ENCODE measurements around the gene HARBI1.

DNA sequence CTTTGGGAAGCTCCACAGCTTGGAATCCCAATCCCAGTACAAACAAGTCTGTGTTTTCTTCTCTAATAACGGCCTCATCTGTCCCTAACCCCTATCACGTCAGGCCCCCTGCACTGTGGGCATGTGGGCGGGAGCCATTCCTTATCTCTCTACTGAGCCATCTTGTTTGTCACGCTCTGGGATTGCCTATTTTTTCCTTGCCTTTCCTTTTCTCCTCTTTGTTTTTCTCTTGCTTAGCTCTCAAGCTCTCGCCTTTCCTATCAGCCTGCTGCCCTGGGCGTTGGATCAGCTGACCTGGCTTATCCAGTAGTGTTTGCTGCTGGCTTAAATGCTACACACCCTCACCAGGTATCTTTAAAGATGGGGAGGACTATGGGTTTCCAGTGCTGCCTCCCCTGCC, 47.6 kb upstream of the HARBI1 start:
- TF ChIP-seq, protein P1, sequence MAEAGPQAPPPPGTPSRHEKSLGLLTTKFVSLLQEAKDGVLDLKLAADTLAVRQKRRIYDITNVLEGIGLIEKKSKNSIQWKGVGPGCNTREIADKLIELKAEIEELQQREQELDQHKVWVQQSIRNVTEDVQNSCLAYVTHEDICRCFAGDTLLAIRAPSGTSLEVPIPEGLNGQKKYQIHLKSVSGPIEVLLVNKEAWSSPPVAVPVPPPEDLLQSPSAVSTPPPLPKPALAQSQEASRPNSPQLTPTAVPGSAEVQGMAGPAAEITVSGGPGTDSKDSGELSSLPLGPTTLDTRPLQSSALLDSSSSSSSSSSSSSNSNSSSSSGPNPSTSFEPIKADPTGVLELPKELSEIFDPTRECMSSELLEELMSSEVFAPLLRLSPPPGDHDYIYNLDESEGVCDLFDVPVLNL (CRISPR knock-in tag; IDR thresholded peaks at IDR 0.05; ENCODE audit: borderline replicate concordance, low read depth): no peak
- TF ChIP-seq, protein P2, sequence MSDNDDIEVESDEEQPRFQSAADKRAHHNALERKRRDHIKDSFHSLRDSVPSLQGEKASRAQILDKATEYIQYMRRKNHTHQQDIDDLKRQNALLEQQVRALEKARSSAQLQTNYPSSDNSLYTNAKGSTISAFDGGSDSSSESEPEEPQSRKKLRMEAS (CRISPR knock-in tag; IDR thresholded peaks at IDR 0.05): no peak
- TF ChIP-seq, protein P3, sequence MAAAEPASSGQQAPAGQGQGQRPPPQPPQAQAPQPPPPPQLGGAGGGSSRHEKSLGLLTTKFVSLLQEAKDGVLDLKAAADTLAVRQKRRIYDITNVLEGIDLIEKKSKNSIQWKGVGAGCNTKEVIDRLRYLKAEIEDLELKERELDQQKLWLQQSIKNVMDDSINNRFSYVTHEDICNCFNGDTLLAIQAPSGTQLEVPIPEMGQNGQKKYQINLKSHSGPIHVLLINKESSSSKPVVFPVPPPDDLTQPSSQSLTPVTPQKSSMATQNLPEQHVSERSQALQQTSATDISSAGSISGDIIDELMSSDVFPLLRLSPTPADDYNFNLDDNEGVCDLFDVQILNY (CRISPR knock-in tag; IDR thresholded peaks at IDR 0.05): no peak
- TF ChIP-seq, protein P4, sequence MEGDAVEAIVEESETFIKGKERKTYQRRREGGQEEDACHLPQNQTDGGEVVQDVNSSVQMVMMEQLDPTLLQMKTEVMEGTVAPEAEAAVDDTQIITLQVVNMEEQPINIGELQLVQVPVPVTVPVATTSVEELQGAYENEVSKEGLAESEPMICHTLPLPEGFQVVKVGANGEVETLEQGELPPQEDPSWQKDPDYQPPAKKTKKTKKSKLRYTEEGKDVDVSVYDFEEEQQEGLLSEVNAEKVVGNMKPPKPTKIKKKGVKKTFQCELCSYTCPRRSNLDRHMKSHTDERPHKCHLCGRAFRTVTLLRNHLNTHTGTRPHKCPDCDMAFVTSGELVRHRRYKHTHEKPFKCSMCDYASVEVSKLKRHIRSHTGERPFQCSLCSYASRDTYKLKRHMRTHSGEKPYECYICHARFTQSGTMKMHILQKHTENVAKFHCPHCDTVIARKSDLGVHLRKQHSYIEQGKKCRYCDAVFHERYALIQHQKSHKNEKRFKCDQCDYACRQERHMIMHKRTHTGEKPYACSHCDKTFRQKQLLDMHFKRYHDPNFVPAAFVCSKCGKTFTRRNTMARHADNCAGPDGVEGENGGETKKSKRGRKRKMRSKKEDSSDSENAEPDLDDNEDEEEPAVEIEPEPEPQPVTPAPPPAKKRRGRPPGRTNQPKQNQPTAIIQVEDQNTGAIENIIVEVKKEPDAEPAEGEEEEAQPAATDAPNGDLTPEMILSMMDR (IDR thresholded peaks at IDR 0.05): no peak
- TF ChIP-seq, protein P5, sequence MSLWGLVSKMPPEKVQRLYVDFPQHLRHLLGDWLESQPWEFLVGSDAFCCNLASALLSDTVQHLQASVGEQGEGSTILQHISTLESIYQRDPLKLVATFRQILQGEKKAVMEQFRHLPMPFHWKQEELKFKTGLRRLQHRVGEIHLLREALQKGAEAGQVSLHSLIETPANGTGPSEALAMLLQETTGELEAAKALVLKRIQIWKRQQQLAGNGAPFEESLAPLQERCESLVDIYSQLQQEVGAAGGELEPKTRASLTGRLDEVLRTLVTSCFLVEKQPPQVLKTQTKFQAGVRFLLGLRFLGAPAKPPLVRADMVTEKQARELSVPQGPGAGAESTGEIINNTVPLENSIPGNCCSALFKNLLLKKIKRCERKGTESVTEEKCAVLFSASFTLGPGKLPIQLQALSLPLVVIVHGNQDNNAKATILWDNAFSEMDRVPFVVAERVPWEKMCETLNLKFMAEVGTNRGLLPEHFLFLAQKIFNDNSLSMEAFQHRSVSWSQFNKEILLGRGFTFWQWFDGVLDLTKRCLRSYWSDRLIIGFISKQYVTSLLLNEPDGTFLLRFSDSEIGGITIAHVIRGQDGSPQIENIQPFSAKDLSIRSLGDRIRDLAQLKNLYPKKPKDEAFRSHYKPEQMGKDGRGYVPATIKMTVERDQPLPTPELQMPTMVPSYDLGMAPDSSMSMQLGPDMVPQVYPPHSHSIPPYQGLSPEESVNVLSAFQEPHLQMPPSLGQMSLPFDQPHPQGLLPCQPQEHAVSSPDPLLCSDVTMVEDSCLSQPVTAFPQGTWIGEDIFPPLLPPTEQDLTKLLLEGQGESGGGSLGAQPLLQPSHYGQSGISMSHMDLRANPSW (CRISPR knock-in tag; conservative IDR thresholded peaks at IDR 0.05; ENCODE audit: low read depth): no peak
- no peak for TF ChIP-seq ELF4 (CRISPR knock-in tag; IDR thresholded peaks at IDR 0.05; ENCODE audit: low read depth)
- no peak for TF ChIP-seq CREM (CRISPR knock-in tag; IDR thresholded peaks at IDR 0.05)
- TF ChIP-seq, protein P6, sequence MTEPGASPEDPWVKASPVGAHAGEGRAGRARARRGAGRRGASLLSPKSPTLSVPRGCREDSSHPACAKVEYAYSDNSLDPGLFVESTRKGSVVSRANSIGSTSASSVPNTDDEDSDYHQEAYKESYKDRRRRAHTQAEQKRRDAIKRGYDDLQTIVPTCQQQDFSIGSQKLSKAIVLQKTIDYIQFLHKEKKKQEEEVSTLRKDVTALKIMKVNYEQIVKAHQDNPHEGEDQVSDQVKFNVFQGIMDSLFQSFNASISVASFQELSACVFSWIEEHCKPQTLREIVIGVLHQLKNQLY (CRISPR knock-in tag; IDR thresholded peaks at IDR 0.05): no peak
- TF ChIP-seq TEAD4 (CRISPR knock-in tag; IDR thresholded peaks at IDR 0.05): no peak
